T-helper 17 cell (primary cell): ENCODE results near the gene PRKCE. TPM values are rescaled to one million over a fixed set of nuclear protein-coding genes. Genes with fewer than 3 reads are reported as not detected.

Source experiments
- ATAC-seq: fragments of 150-1000 bp; cut with Tn5 transposase; 2 replicates; pipeline ENCODE4 v1.10.0; 2021; ENCODE audit warnings: mild to moderate bottlenecking, moderate library complexity
- DNase-seq, 3 donors: peaks; one replicate each; pipeline versions ENCODE4 v3.0.0 to v3.0.0-alpha.2; 2020 to 2021
- H3K9me3 ChIP-seq: one replicate; pipeline ENCODE4 v1.7.0; 2013; ENCODE audit warnings: low read length, mild to moderate bottlenecking; ENCODE audit not compliant: control insufficient read depth, poor library complexity, severe bottlenecking
- H3K27ac Mint-ChIP-seq: one replicate; pipeline ENCODE4 v1.8.0; 2022; ENCODE audit warnings: mild to moderate bottlenecking, moderate library complexity, mixed read lengths
- H3K27me3 Mint-ChIP-seq: one replicate; pipeline ENCODE4 v1.8.0; 2022; ENCODE audit warnings: mixed read lengths
- H3K36me3 Mint-ChIP-seq: one replicate; pipeline ENCODE4 v1.8.0; 2022; ENCODE audit warnings: low read depth, mixed read lengths
- H3K4me1 Mint-ChIP-seq: one replicate; pipeline ENCODE4 v1.8.0; 2022; ENCODE audit warnings: mild to moderate bottlenecking, mixed read lengths
- H3K4me3 Mint-ChIP-seq: one replicate; pipeline ENCODE4 v1.8.0; 2022; ENCODE audit warnings: mild to moderate bottlenecking, moderate library complexity, mixed read lengths
- total RNA-seq, 4 donors: library from RNA in 2 of 4; stranded (reverse) in 2 of 4; gene quantifications; one replicate each; pipeline ENCODE4 v1.2.3 and lab custom pipeline; 2022 to 2026

Gene PRKCE
- total RNA-seq, 2 donors from 2014 or later = 17.6 to 23.7 TPM

- no peaks in the 10 kb centered on the region for H3K9me3 ChIP-seq
- Mint-ChIP-seq H3K27ac (no peak overlapping the region), H3K4me3 (no peak overlapping the region), H3K4me1 (peaks cover 10% of the 10 kb centered on the region), H3K27me3 (no peaks in the 10 kb centered on the region), H3K36me3 (no peaks in the 10 kb centered on the region)
- DNase-seq (no peak), ATAC-seq (no peak)
Measured at GRCh38 chr2:45769854-45770576, 118.5 kb downstream of the PRKCE start.

- no peaks in the 10 kb centered on the region for H3K9me3 ChIP-seq
- DNase-seq (no peak), ATAC-seq (no peak)
- H3K27me3 Mint-ChIP-seq = no peaks in the 10 kb centered on the region
- H3K36me3 Mint-ChIP-seq = no peaks in the 10 kb centered on the region
- no peak overlapping the region for H3K27ac Mint-ChIP-seq
- H3K4me3 Mint-ChIP-seq = no peak overlapping the region
- peaks cover 12% of the 10 kb centered on the region for H3K4me1 Mint-ChIP-seq
Measured at GRCh38 chr2:45770811-45771210, 119.3 kb downstream of the PRKCE start.

- Mint-ChIP-seq H3K4me3 (no peak overlapping the region), H3K27me3 (no peaks in the 10 kb centered on the region), H3K36me3 (no peaks in the 10 kb centered on the region), H3K27ac (no peak overlapping the region), H3K4me1 (peaks cover 13% of the 10 kb centered on the region)
- DNase-seq = no peak
- no peak for ATAC-seq
- H3K9me3 ChIP-seq = no peaks in the 10 kb centered on the region
Measured at GRCh38 chr2:45771261-45771660, 119.8 kb downstream of the PRKCE start.

GRCh38 chr2:45772038-45772437, 120.6 kb downstream of the PRKCE start:
- peak overlapping the region; percentile 79 for H3K27ac Mint-ChIP-seq
- H3K4me1 Mint-ChIP-seq = peaks cover 13% of the 10 kb centered on the region
- H3K9me3 ChIP-seq = no peaks in the 10 kb centered on the region
- H3K36me3 Mint-ChIP-seq = no peaks in the 10 kb centered on the region
- DNase-seq = no peak
- no peak for ATAC-seq
- no peaks in the 10 kb centered on the region for H3K27me3 Mint-ChIP-seq
- H3K4me3 Mint-ChIP-seq = no peak overlapping the region

GRCh38 chr2:45773909-45774308, 122.4 kb downstream of the PRKCE start:
- ATAC-seq (no peak), DNase-seq (no peak)
- Mint-ChIP-seq H3K4me3 (no peak overlapping the region), H3K27ac (peak overlapping the region; percentile 53), H3K36me3 (no peaks in the 10 kb centered on the region), H3K4me1 (peaks cover 17% of the 10 kb centered on the region), H3K27me3 (no peaks in the 10 kb centered on the region)
- H3K9me3 ChIP-seq = no peaks in the 10 kb centered on the region

- no peak for ATAC-seq
- no peak for DNase-seq
- H3K9me3 ChIP-seq = no peaks in the 10 kb centered on the region
- no peak overlapping the region for H3K4me3 Mint-ChIP-seq
- peak overlapping the region; percentile 53 for H3K27ac Mint-ChIP-seq
- H3K4me1 Mint-ChIP-seq = peaks cover 13% of the 10 kb centered on the region
- H3K36me3 Mint-ChIP-seq = no peaks in the 10 kb centered on the region
- H3K27me3 Mint-ChIP-seq = no peaks in the 10 kb centered on the region
Measured at GRCh38 chr2:45774688-45775244, 123.3 kb downstream of the PRKCE start.

GRCh38 chr2:45776160-45776955, 124.9 kb downstream of the PRKCE start:
- Mint-ChIP-seq H3K27me3 (no peaks in the 10 kb centered on the region), H3K4me3 (no peak overlapping the region), H3K27ac (no peak overlapping the region), H3K36me3 (no peaks in the 10 kb centered on the region), H3K4me1 (peaks cover 12% of the 10 kb centered on the region)
- DNase-seq (no peak), ATAC-seq (no peak)
- H3K9me3 ChIP-seq = no peaks in the 10 kb centered on the region

GRCh38 chr2:45777996-45778719, 126.7 kb downstream of the PRKCE start:
- no peaks in the 10 kb centered on the region for H3K27me3 Mint-ChIP-seq
- H3K36me3 Mint-ChIP-seq = no peaks in the 10 kb centered on the region
- peaks cover 7% of the 10 kb centered on the region for H3K4me1 Mint-ChIP-seq
- DNase-seq (no peak), ATAC-seq (peak; percentile 34)
- H3K4me3 Mint-ChIP-seq = no peak overlapping the region
- no peaks in the 10 kb centered on the region for H3K9me3 ChIP-seq
- H3K27ac Mint-ChIP-seq = no peak overlapping the region

GRCh38 chr2:45778720-45779171, 127.3 kb downstream of the PRKCE start:
- Mint-ChIP-seq H3K27me3 (no peaks in the 10 kb centered on the region), H3K4me1 (peaks cover 7% of the 10 kb centered on the region), H3K36me3 (no peaks in the 10 kb centered on the region), H3K27ac (no peak overlapping the region), H3K4me3 (peak overlapping the region; percentile 61)
- ATAC-seq (peak; percentile 94), DNase-seq (peak; percentile 29 to 63 (median 41))
- H3K9me3 ChIP-seq = no peaks in the 10 kb centered on the region

GRCh38 chr2:45780541-45781463, 129.3 kb downstream of the PRKCE start:
- peaks cover 9% of the 10 kb centered on the region for H3K4me1 Mint-ChIP-seq
- no peaks in the 10 kb centered on the region for H3K9me3 ChIP-seq
- no peak overlapping the region for H3K4me3 Mint-ChIP-seq
- no peak overlapping the region for H3K27ac Mint-ChIP-seq
- no peaks in the 10 kb centered on the region for H3K36me3 Mint-ChIP-seq
- DNase-seq (no peak), ATAC-seq (no peak)
- no peaks in the 10 kb centered on the region for H3K27me3 Mint-ChIP-seq

- DNase-seq (no peak), ATAC-seq (no peak)
- H3K27me3 Mint-ChIP-seq = no peaks in the 10 kb centered on the region
- no peaks in the 10 kb centered on the region for H3K36me3 Mint-ChIP-seq
- H3K9me3 ChIP-seq = no peaks in the 10 kb centered on the region
- H3K27ac Mint-ChIP-seq = no peak overlapping the region
- H3K4me3 Mint-ChIP-seq = no peak overlapping the region
- peaks cover 10% of the 10 kb centered on the region for H3K4me1 Mint-ChIP-seq
Measured at GRCh38 chr2:45781464-45781811, 130.0 kb downstream of the PRKCE start.

GRCh38 chr2:45782436-45782835, 131.0 kb downstream of the PRKCE start:
- DNase-seq = no peak
- no peak for ATAC-seq
- H3K9me3 ChIP-seq = no peaks in the 10 kb centered on the region
- peaks cover 13% of the 10 kb centered on the region for H3K4me1 Mint-ChIP-seq
- H3K27me3 Mint-ChIP-seq = peaks cover 5% of the 10 kb centered on the region
- H3K27ac Mint-ChIP-seq = no peak overlapping the region
- H3K36me3 Mint-ChIP-seq = no peaks in the 10 kb centered on the region
- no peak overlapping the region for H3K4me3 Mint-ChIP-seq
